GM12892 (cell line): ENCODE results near the gene SRMS.
A peak's percentile ranks its signal among the peaks of the same experiment; 100 is the strongest.

Source experiments
- DNase-seq: peaks from one replicate; pipeline ENCODE4 v3.0.0; 2011; ENCODE audit not compliant: insufficient read length
- FAIRE-seq: peaks from 2 replicates; lab custom pipeline; 2011; peaks lifted over from hg19 to GRCh38; lab: Jason Lieb, UNC
- POLR2A ChIP-seq: IDR thresholded peaks from 2 replicates; pipeline ENCODE4 v1.6.1; 2011; ENCODE audit warnings: low read depth, low read length, control low read depth
- POLR2AphosphoS5 ChIP-seq: IDR thresholded peaks from 2 replicates; pipeline ENCODE4 v1.6.1; 2011; ENCODE audit warnings: low read depth, low read length, control low read depth
- TAF1 ChIP-seq: IDR thresholded peaks from 2 replicates; pipeline ENCODE4 v1.6.1; 2011; ENCODE audit warnings: low read depth, mild to moderate bottlenecking, control low read depth, low read length, borderline replicate concordance

The SRMS gene

GRCh38 chr20:63568170-63568981 is 20.8 kb upstream of the SRMS start:
- FAIRE-seq: peak; percentile 36
- TF ChIP-seq TAF1: no peak
- peak; percentile 33; the same call in 1 of the 2 replicates for TF ChIP-seq POLR2A
- TF ChIP-seq POLR2AphosphoS5: no peak; the same call in 1 of the 2 replicates
- DNase-seq: no peak

GRCh38 chr20:63567386-63568169 is 20.0 kb upstream of the SRMS start:
- FAIRE-seq (peak; percentile 92), DNase-seq (peak; percentile 70)
- TF ChIP-seq POLR2A: peak; percentile 49; the same call in 1 of the 2 replicates
- no peak; the same call in 1 of the 2 replicates for TF ChIP-seq POLR2AphosphoS5

- DNase-seq (no peak), FAIRE-seq (no peak)
- TF ChIP-seq POLR2AphosphoS5: no peak
- TF ChIP-seq POLR2A: no peak
- no peak for TF ChIP-seq TAF1
Measured at GRCh38 chr20:63567136-63567385, 19.5 kb upstream of the SRMS start.

GRCh38 chr20:63566395-63567135 is 19.0 kb upstream of the SRMS start:
- TF ChIP-seq POLR2AphosphoS5 (no peak), TAF1 (no peak), POLR2A (no peak)
- DNase-seq: no peak
- FAIRE-seq: peak; percentile 92

- no peak for FAIRE-seq
- TF ChIP-seq TAF1 (no peak), POLR2AphosphoS5 (no peak), POLR2A (no peak)
- no peak for DNase-seq
Measured at GRCh38 chr20:63565699-63566335, 18.3 kb upstream of the SRMS start.

GRCh38 chr20:63565021-63565698 is 17.6 kb upstream of the SRMS start:
- FAIRE-seq (no peak), DNase-seq (no peak)
- no peak for TF ChIP-seq POLR2AphosphoS5
- TF ChIP-seq TAF1: no peak
- no peak for TF ChIP-seq POLR2A

GRCh38 chr20:63564036-63564810 is 16.7 kb upstream of the SRMS start:
- TF ChIP-seq POLR2AphosphoS5 (no peak), TAF1 (no peak), POLR2A (no peak)
- DNase-seq: no peak
- no peak for FAIRE-seq

- FAIRE-seq: no peak
- TF ChIP-seq POLR2AphosphoS5 (no peak), TAF1 (no peak), POLR2A (no peak)
- DNase-seq: no peak
Measured at GRCh38 chr20:63563225-63563935, 15.8 kb upstream of the SRMS start.

- TF ChIP-seq POLR2A: no peak
- TF ChIP-seq POLR2AphosphoS5: no peak
- TF ChIP-seq TAF1: no peak
- DNase-seq (no peak), FAIRE-seq (no peak)
Measured at GRCh38 chr20:63562461-63563224, 15.1 kb upstream of the SRMS start.
